GM12892 (cell line): ENCODE measurements around the gene BFSP2.

Experiments used
- POLR2A ChIP-seq: IDR thresholded peaks from 2 replicates; pipeline ENCODE4 v1.6.1; 2011; ENCODE audit warnings: low read depth, low read length, control low read depth
- TAF1 ChIP-seq: IDR thresholded peaks from 2 replicates; pipeline ENCODE4 v1.6.1; 2011; ENCODE audit warnings: low read depth, mild to moderate bottlenecking, control low read depth, low read length, borderline replicate concordance

GRCh38 chr3:133404920-133405319 lies 5.1 kb downstream of the BFSP2 start:
- no peak for TF ChIP-seq POLR2A
- TF ChIP-seq TAF1 = no peak
